B cell (primary cell): Measurements from ENCODE around the gene CALY. TPM values are rescaled to one million over a fixed set of nuclear protein-coding genes. Genes with fewer than 3 reads are reported as not detected.
A peak's percentile ranks its signal among the peaks of the same experiment; 100 is the strongest.

Source experiments
- ATAC-seq: fragments of 200-7000 bp; cut with Tn5 transposase; one replicate; pipeline ENCODE4 v1.10.0; 2021; ENCODE audit warnings: low read depth, mild to moderate bottlenecking, moderate number of reproducible peaks, moderate library complexity
- CTCF ChIA-PET: fragments of 350-600 bp; sonication (Branson Sonifier 250); formaldehyde crosslinking; loops from one replicate; lab custom pipeline; 2021; ENCODE audit warnings: antibody characterized with exemption, inconsistent platforms; lab: Charles Lee
- POLR2A ChIA-PET: fragments of 350-600 bp; sonication (Branson Sonifier 250); formaldehyde crosslinking; loops from one replicate; lab custom pipeline; 2021; ENCODE audit warnings: antibody characterized with exemption; lab: Charles Lee
- DNase-seq: peaks from one replicate; pipeline ENCODE4 v3.0.0; 2013
- H2AFZ ChIP-seq: 2 replicates; pipeline ENCODE4 v1.6.1; 2012; ENCODE audit warnings: mild to moderate bottlenecking, low read depth, low read length; ENCODE audit not compliant: insufficient read depth, poor library complexity, severe bottlenecking
- H3K27ac ChIP-seq, 2 donors: 1 replicate in 1 of 2; 2 replicates in 1 of 2; pipeline ENCODE4 v1.5.1; 2012 to 2013; ENCODE audit warnings: low read length in 2 of 2, mild to moderate bottlenecking in 2 of 2, moderate library complexity in 1 of 2
- H3K27me3 ChIP-seq, 4 experiments: fragments of 200-600 bp in 1 of 4; sonication (generic) in 1 of 4; replicated peaks in 1 of 4; 1 replicate in 2 of 4; 2 replicates in 2 of 4; pipeline versions ENCODE4 v1.6.1 to v1.7.0; 2013 to 2016; ENCODE audit warnings: low read length in 3 of 4, mild to moderate bottlenecking in 2 of 4, mixed read lengths in 1 of 4, moderate library complexity in 1 of 4; ENCODE audit not compliant: insufficient read depth in 4 of 4, control insufficient read depth in 3 of 4; ENCODE audit errors: control extremely low read depth in 1 of 4
- H3K36me3 ChIP-seq, 2 experiments: replicated peaks in 1 of 2; 1 replicate in 1 of 2; 2 replicates in 1 of 2; pipeline versions ENCODE4 v1.6.1 to v1.7.1; 2013; ENCODE audit warnings: low read length in 1 of 2; ENCODE audit not compliant: insufficient read depth in 2 of 2, control insufficient read depth in 1 of 2; ENCODE audit errors: control extremely low read depth in 1 of 2, extremely low read depth in 1 of 2
- H3K4me1 ChIP-seq, 2 donors: fragments of 200-600 bp in 1 of 2; sonication (generic) in 1 of 2; 1 replicate in 1 of 2; 2 replicates in 1 of 2; pipeline versions ENCODE4 v1.5.1 to v1.6.1; 2013 to 2017; ENCODE audit warnings: low read length in 2 of 2; ENCODE audit not compliant: control insufficient read depth in 2 of 2, insufficient read depth in 2 of 2
- H3K4me2 ChIP-seq: replicated peaks from 2 replicates; pipeline ENCODE3; 2012; ENCODE audit warnings: mild to moderate bottlenecking, low read depth, low read length; ENCODE audit not compliant: poor library complexity, severe bottlenecking
- H3K4me3 ChIP-seq, 5 experiments: fragments of 200-600 bp in 1 of 5; sonication (generic) in 1 of 5; 1 replicate in 3 of 5; 2 replicates in 2 of 5; pipeline versions ENCODE4 v1.5.1 to v1.7.0; 2011 to 2016; ENCODE audit warnings: low read length in 4 of 5, mild to moderate bottlenecking in 4 of 5, low read depth in 2 of 5, control low read depth in 1 of 5, moderate library complexity in 1 of 5; ENCODE audit not compliant: insufficient read depth in 1 of 5; ENCODE audit errors: control extremely low read depth in 1 of 5, extremely low read depth in 1 of 5
- H3K79me2 ChIP-seq: fragments of 200-600 bp; sonication (generic); one replicate; pipeline ENCODE4 v1.6.0; 2016; ENCODE audit warnings: low read length; ENCODE audit not compliant: control insufficient read depth, insufficient read depth
- H3K9ac ChIP-seq: fragments of 200-600 bp; sonication (generic); 2 replicates; pipeline ENCODE4 v1.6.1; 2017; ENCODE audit warnings: mild to moderate bottlenecking, low read length, moderate library complexity
- H3K9me3 ChIP-seq, 3 donors: one replicate each; pipeline versions ENCODE4 v1.6.1 to v1.7.1; 2013; ENCODE audit warnings: low read length in 2 of 3; ENCODE audit not compliant: control insufficient read depth in 2 of 3, insufficient read depth in 1 of 3; ENCODE audit errors: control extremely low read depth in 1 of 3
- H4K20me1 ChIP-seq: 2 replicates; pipeline ENCODE4 v1.6.0; 2012; ENCODE audit warnings: mild to moderate bottlenecking, low read length; ENCODE audit not compliant: insufficient read depth, control insufficient read depth, poor library complexity, severe bottlenecking
- H3K27ac Mint-ChIP-seq: one replicate; pipeline ENCODE4 v1.8.0; 2021; ENCODE audit warnings: mixed read lengths
- H3K27me3 Mint-ChIP-seq: one replicate; pipeline ENCODE4 v1.8.0; 2021; ENCODE audit warnings: mixed read lengths
- H3K4me1 Mint-ChIP-seq: one replicate; pipeline ENCODE4 v1.8.0; 2021; ENCODE audit warnings: mixed read lengths
- H3K4me3 Mint-ChIP-seq: one replicate; pipeline ENCODE4 v1.8.0; 2021; ENCODE audit warnings: mixed read lengths
- H3K9me3 Mint-ChIP-seq: one replicate; pipeline ENCODE4 v1.8.0; 2022; ENCODE audit warnings: mixed read lengths; ENCODE audit not compliant: insufficient read depth
- CTCF ChIP-seq: fragments of 200-600 bp; IDR thresholded peaks from one replicate; pipeline ENCODE4 v1.8.0; 2022; ENCODE audit warnings: antibody characterized with exemption, mild to moderate bottlenecking
- EZH2 ChIP-seq: IDR thresholded peaks from 2 replicates; pipeline ENCODE4 v1.6.1; 2012; ENCODE audit warnings: borderline replicate concordance, low read depth, mild to moderate bottlenecking, moderate library complexity, low read length; ENCODE audit not compliant: insufficient read depth, poor library complexity, severe bottlenecking
- WGBS: methylation state at CpG from one replicate; pipeline ENCODE4 v1.1.5; 2013; ENCODE audit warnings: missing lambda C conversion rate; ENCODE audit not compliant: insufficient coverage; 5-methylcytosine and 5-hydroxymethylcytosine counted together
- intact Hi-C: fragments of 100-400 bp; cut with micrococcal nuclease; formaldehyde crosslinking; loops from one replicate; pipeline ENCODE4 v1.10.0; 2022
- polyA plus RNA-seq: library from polyadenylated mRNA; depleted of rRNA; stranded (reverse); fragments of >200 nt; gene quantifications from 2 replicates; pipeline ENCODE4 v1.2.3, GENCODE V29; 2012
- total RNA-seq, 2 donors: library from RNA; stranded (reverse); fragments of 120-200 nt in 1 of 2; gene quantifications; 1 replicate in 1 of 2; 2 replicates in 1 of 2; pipeline versions ENCODE4 v1.2.3 to v1.2.4, GENCODE V29; 2013 to 2022

The CALY gene
- total and polyA plus RNA-seq, 2 donors (not counting 1 experiment from before 2014, with no cell fraction given), result 0.21 TPM; not detected in 1

GRCh38 chr10:133335246-133336117, 1.2 kb downstream of the CALY start:
- ChIA-PET POLR2A (interaction anchor here (1.2 kb wide), 1 partner anchor 45 kb away, joined by 3 read pairs; no protein-coding TSS in a partner anchor), CTCF (no interaction called here)
- ATAC-seq (peak; percentile 44), DNase-seq (peak; percentile 91)
- no peaks in the 10 kb centered on the region for H4K20me1 ChIP-seq
- Mint-ChIP-seq H3K27me3 (peaks cover 10% of the 10 kb centered on the region), H3K4me3 (peak overlapping the region; percentile 93), H3K27ac (peak overlapping the region; percentile 59), H3K4me1 (peaks cover 10% of the 10 kb centered on the region), H3K9me3 (no peaks in the 10 kb centered on the region)
- peaks cover 35 to 44% of the 10 kb centered on the region in 2 donors for H3K4me1 ChIP-seq
- peaks cover 0 to 26% (median 0%) of the 10 kb centered on the region in 3 donors for H3K9me3 ChIP-seq
- peak overlapping the region; percentile 55 for H2AFZ ChIP-seq
- no peak for TF ChIP-seq EZH2
- TF ChIP-seq CTCF, result no peak
- no peaks in the 10 kb centered on the region for H3K36me3 ChIP-seq
- 3% methylated on average over 65 of the region's 75 CpGs for WGBS
- H3K27me3 ChIP-seq, result peaks cover 0 to 57% (median 34%) of the 10 kb centered on the region in 4 experiments
- intact Hi-C loops, result loop anchor here (1.0 kb wide), 1 partner anchor 59 kb away; the partner anchor contains the start of gene MTG1
- no peaks in the 10 kb centered on the region for H3K79me2 ChIP-seq
- peak overlapping the region; percentile 65 for H3K9ac ChIP-seq
- peak overlapping the region; percentile 98 for H3K4me2 ChIP-seq
- peak overlapping the region in 4 of 5 experiments; percentile 40 to 51 (median 46) for H3K4me3 ChIP-seq
- H3K27ac ChIP-seq, result no peak overlapping the region
